Activated B cell treated with CpG ODN at 0.5 μM for 24 hours (primary cell): ENCODE data around the gene HYPK. TPM values are rescaled to one million over a fixed set of nuclear protein-coding genes. Genes with fewer than 3 reads are reported as not detected.

Experiments used
- ATAC-seq: fragments of 200-7000 bp; cut with Tn5 transposase; one replicate; pipeline ENCODE4 v1.10.0; 2021; ENCODE audit warnings: low read depth, mild to moderate bottlenecking, moderate library complexity
- CTCF ChIA-PET: fragments of 350-600 bp; sonication (Branson Sonifier 250); formaldehyde crosslinking; loops from one replicate; lab custom pipeline; 2021; ENCODE audit warnings: antibody characterized with exemption; lab: Charles Lee
- POLR2A ChIA-PET: fragments of 350-600 bp; sonication (Branson Sonifier 250); formaldehyde crosslinking; loops from one replicate; lab custom pipeline; 2021; ENCODE audit warnings: antibody characterized with exemption; lab: Charles Lee
- DNase-seq: peaks from one replicate; pipeline ENCODE4 v3.0.0; 2022
- H3K27ac Mint-ChIP-seq: one replicate; pipeline ENCODE4 v1.8.0; 2020; ENCODE audit warnings: mixed read lengths
- H3K27me3 Mint-ChIP-seq: one replicate; pipeline ENCODE4 v1.8.0; 2021; ENCODE audit warnings: mixed read lengths
- H3K36me3 Mint-ChIP-seq: one replicate; pipeline ENCODE4 v1.8.0; 2021; ENCODE audit warnings: low read depth, mixed read lengths
- H3K4me1 Mint-ChIP-seq: one replicate; pipeline ENCODE4 v1.8.0; 2021; ENCODE audit warnings: mixed read lengths
- H3K4me3 Mint-ChIP-seq: one replicate; pipeline ENCODE4 v1.8.0; 2020; ENCODE audit warnings: mild to moderate bottlenecking, mixed read lengths
- H3K9me3 Mint-ChIP-seq: one replicate; pipeline ENCODE4 v1.8.0; 2020; ENCODE audit warnings: mixed read lengths
- CTCF ChIP-seq: fragments of 200-600 bp; IDR thresholded peaks from one replicate; pipeline ENCODE4 v1.8.0; 2022; ENCODE audit warnings: antibody characterized with exemption, mild to moderate bottlenecking
- intact Hi-C: fragments of 100-400 bp; cut with micrococcal nuclease; formaldehyde crosslinking; loops from one replicate; pipeline ENCODE4 v1.15.1; 2024
- total RNA-seq: library from RNA; stranded (reverse); gene quantifications from 2 replicates; pipeline ENCODE4 v1.2.3, GENCODE V29; 2022

The HYPK gene
- total RNA-seq, 1 donor from 2014 or later = 19.2 TPM

- Mint-ChIP-seq H3K27me3 (no peaks in the 10 kb centered on the region), H3K9me3 (no peaks in the 10 kb centered on the region), H3K4me3 (no peak overlapping the region), H3K4me1 (peaks cover 4% of the 10 kb centered on the region), H3K27ac (no peak overlapping the region), H3K36me3 (peaks cover 28% of the 10 kb centered on the region)
- POLR2A ChIA-PET = interaction anchor here (1.0 kb wide), 1 partner anchor 14 kb away, joined by 3 read pairs; no protein-coding TSS in a partner anchor
- no peak for TF ChIP-seq CTCF
- DNase-seq (no peak), ATAC-seq (no peak)
- intact Hi-C loops = no loop called here
- CTCF ChIA-PET = no interaction called here
Observed at GRCh38 chr15:43845421-43845820, 45.0 kb downstream of the HYPK start.

- POLR2A ChIA-PET = no interaction called here
- no peak for ATAC-seq
- no peak overlapping the region for H3K27ac Mint-ChIP-seq
- H3K4me1 Mint-ChIP-seq = no peaks in the 10 kb centered on the region
- H3K9me3 Mint-ChIP-seq = no peaks in the 10 kb centered on the region
- no peaks in the 10 kb centered on the region for H3K27me3 Mint-ChIP-seq
- H3K36me3 Mint-ChIP-seq = peaks cover 27% of the 10 kb centered on the region
- intact Hi-C loops = no loop called here
- CTCF ChIA-PET = no interaction called here
- DNase-seq = no peak
- TF ChIP-seq CTCF = no peak
- no peak overlapping the region for H3K4me3 Mint-ChIP-seq
Observed at GRCh38 chr15:43851251-43851650, 50.9 kb downstream of the HYPK start.

GRCh38 chr15:43852607-43853006 is 52.2 kb downstream of the HYPK start:
- H3K4me3 Mint-ChIP-seq = no peak overlapping the region
- no peaks in the 10 kb centered on the region for H3K27me3 Mint-ChIP-seq
- DNase-seq (no peak), ATAC-seq (no peak)
- no peak overlapping the region for H3K27ac Mint-ChIP-seq
- H3K9me3 Mint-ChIP-seq = no peaks in the 10 kb centered on the region
- POLR2A ChIA-PET = no interaction called here
- peaks cover 35% of the 10 kb centered on the region for H3K36me3 Mint-ChIP-seq
- TF ChIP-seq CTCF = no peak
- CTCF ChIA-PET = no interaction called here
- no peaks in the 10 kb centered on the region for H3K4me1 Mint-ChIP-seq
- intact Hi-C loops = no loop called here

Other genes starting within 250 kb of the HYPK start
- 61.7 and 71.0 TPM in 2 replicates for gene PPIP5K1, start 210.4 kb upstream of the HYPK start, total RNA-seq
- gene CKMT1B, start 206.6 kb upstream of the HYPK start, total RNA-seq = not detected in 2 replicates
- 0.42 and 0.49 TPM in 2 replicates for gene STRC, start 181.8 kb upstream of the HYPK start, total RNA-seq
- gene CATSPER2, start 151.8 kb upstream of the HYPK start, total RNA-seq = 12.9 and 13.8 TPM in 2 replicates
- gene CKMT1A, start 106.7 kb upstream of the HYPK start, total RNA-seq = not detected in 2 replicates
- gene PDIA3, start 54.2 kb upstream of the HYPK start, total RNA-seq = 179 and 194 TPM in 2 replicates
- 95.5 and 108 TPM in 2 replicates for gene ELL3, start 23.6 kb upstream of the HYPK start, total RNA-seq
- 601 and 656 TPM in 2 replicates for gene SERF2, start 8.3 kb upstream of the HYPK start, total RNA-seq
- 0.11 and 0.20 TPM in 2 replicates for gene SERINC4, start 379 bp upstream of the HYPK start, total RNA-seq
- gene MFAP1, start 24.1 kb downstream of the HYPK start, total RNA-seq = 26.1 and 27.9 TPM in 2 replicates
- 12.0 and 15.1 TPM in 2 replicates for gene WDR76, start 26.4 kb downstream of the HYPK start, total RNA-seq